ENCODE results near the gene TBC1D5. TPM values are rescaled to one million over a fixed set of nuclear protein-coding genes. Genes with fewer than 3 reads are reported as not detected.
A peak's percentile ranks its signal among the peaks of the same experiment; 100 is the strongest.

TBC1D5 gene
- total RNA-seq, 1 donor from 2014 or later: 32.1 TPM

- TF ChIP-seq CTCF (conservative IDR thresholded peaks at IDR 0.05; ENCODE audit: low read depth, low read length): peak; percentile 15
- H3K4me3 ChIP-seq (ENCODE audit: low read depth, low read length): no peak overlapping the region
- DNase-seq (ENCODE audit: low read depth): no peak
These were observed 546.4 kb downstream of the TBC1D5 start for GRCh38 chr3:17195856-17196604.

- no peak for DNase-seq (ENCODE audit: low read depth)
- no peak for TF ChIP-seq CTCF (conservative IDR thresholded peaks at IDR 0.05; ENCODE audit: low read depth, low read length)
These were observed 547.2 kb downstream of the TBC1D5 start for GRCh38 chr3:17195192-17195611.

DNA sequence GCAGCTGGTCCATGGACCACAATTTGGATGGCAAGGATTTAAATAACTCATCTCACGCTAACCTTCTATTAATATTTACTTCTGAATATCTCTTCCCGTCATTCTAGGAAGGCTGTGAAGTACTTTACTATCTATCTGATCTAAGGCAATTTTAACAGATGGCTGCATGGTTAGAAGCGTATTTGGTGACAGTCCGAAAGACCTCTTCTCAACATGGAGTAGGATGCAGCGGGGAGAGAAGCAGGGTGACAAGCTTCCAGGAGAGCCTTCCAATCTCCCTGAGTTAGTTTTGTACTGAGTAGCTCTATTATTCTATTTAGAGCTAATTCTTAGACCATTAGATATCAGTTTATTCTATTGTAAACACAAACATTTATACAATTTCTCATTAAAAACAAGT is 548.3 kb downstream of the TBC1D5 start:
- no peak for TF ChIP-seq CTCF (conservative IDR thresholded peaks at IDR 0.05; ENCODE audit: low read depth, low read length)
- no peak for DNase-seq (ENCODE audit: low read depth)

More at GRCh38 chr3:17195192-17195611, 547.2 kb downstream of the TBC1D5 start:
- no peak overlapping the region for H3K4me3 ChIP-seq (ENCODE audit: low read depth, low read length)

GRCh38 chr3:17192995-17193394 is 549.4 kb downstream of the TBC1D5 start:
- H3K4me3 ChIP-seq (ENCODE audit: low read depth, low read length): no peak overlapping the region
- TF ChIP-seq CTCF (conservative IDR thresholded peaks at IDR 0.05; ENCODE audit: low read depth, low read length): no peak
- DNase-seq (ENCODE audit: low read depth): no peak

More for the DNA sequence above, 548.3 kb downstream of the TBC1D5 start:
- no peak overlapping the region for H3K4me3 ChIP-seq (ENCODE audit: low read depth, low read length)

GRCh38 chr3:17190353-17191078 is 551.9 kb downstream of the TBC1D5 start:
- no peak for TF ChIP-seq CTCF (conservative IDR thresholded peaks at IDR 0.05; ENCODE audit: low read depth, low read length)
- H3K4me3 ChIP-seq (ENCODE audit: low read depth, low read length): no peak overlapping the region
- DNase-seq (ENCODE audit: low read depth): no peak

DNA sequence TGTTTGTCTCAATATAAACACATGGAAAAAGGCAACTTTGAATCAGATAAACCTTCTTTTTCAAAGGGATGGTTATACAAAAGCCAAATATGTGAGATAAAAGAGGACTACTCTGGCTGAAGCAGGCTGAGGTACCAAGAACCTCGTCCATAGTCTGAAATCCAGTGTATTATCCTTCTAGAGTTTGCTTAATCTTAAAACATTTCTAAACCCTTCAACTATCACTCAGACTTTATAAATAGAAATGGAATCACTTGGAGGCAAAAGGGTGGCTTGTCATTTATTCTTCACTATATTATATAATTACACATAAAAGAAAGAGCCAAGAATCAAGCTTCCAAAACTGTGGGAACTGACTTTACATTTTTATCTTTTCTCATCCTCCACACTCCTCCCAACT is 554.1 kb downstream of the TBC1D5 start:
- no peak for DNase-seq (ENCODE audit: low read depth)
- no peak for TF ChIP-seq CTCF (conservative IDR thresholded peaks at IDR 0.05; ENCODE audit: low read depth, low read length)
- no peak overlapping the region for H3K4me3 ChIP-seq (ENCODE audit: low read depth, low read length)

Measured in epithelial cell of proximal tubule (primary cell).